GM21717 (cell line): Measurements from ENCODE around the gene ADM2.
"Not testable (repeated sequence)": the region's sequence is repeated elsewhere in the genome, so short reads cannot be mapped to it uniquely, and the experiment has no call there.

Experiments
- ATAC-seq: cut with Tn5 transposase; IDR thresholded peaks from one replicate; pipeline ENCODE4 v1.9.1; 2021; ENCODE audit warnings: mild to moderate bottlenecking, moderate library complexity; ENCODE audit not compliant: unreplicated experiment

ADM2 gene

GRCh38 chr22:50533856-50534711 is 52.7 kb downstream of the ADM2 start:
- ATAC-seq: not testable (repeated sequence)

- no peak for ATAC-seq
Measured at GRCh38 chr22:50535113-50535512, 53.8 kb downstream of the ADM2 start.
